Mesenchymal stem cell (in vitro differentiated cells and primary cell): Measurements from ENCODE around the gene RUNX2.

Experiments used
- DNase-seq: peaks from one replicate; pipeline ENCODE4 v3.0.0-alpha.2; 2013
- H2AFZ ChIP-seq: one replicate; pipeline ENCODE4 v1.6.1; 2013; ENCODE audit warnings: low read depth, mild to moderate bottlenecking, control low read depth, inconsistent platforms, low read length, moderate library complexity
- H2AK5ac ChIP-seq: 2 replicates; pipeline ENCODE4 v1.6.1; 2013; ENCODE audit warnings: low read length, moderate library complexity, mild to moderate bottlenecking, inconsistent platforms; ENCODE audit not compliant: severe bottlenecking
- H2BK120ac ChIP-seq: one replicate; pipeline ENCODE4 v1.6.1; 2013; ENCODE audit warnings: low read depth, mild to moderate bottlenecking, inconsistent platforms, low read length, moderate library complexity
- H2BK12ac ChIP-seq, 2 experiments: one replicate each; pipeline ENCODE4 v1.6.1; 2013; ENCODE audit warnings: inconsistent platforms in 2 of 2, low read length in 2 of 2, mild to moderate bottlenecking in 2 of 2, moderate library complexity in 2 of 2, control low read depth in 1 of 2
- H2BK15ac ChIP-seq: one replicate; pipeline ENCODE4 v1.6.1; 2013; ENCODE audit warnings: mild to moderate bottlenecking, low read depth, inconsistent platforms; ENCODE audit not compliant: poor library complexity, severe bottlenecking
- H2BK5ac ChIP-seq: 2 replicates; pipeline ENCODE4 v1.6.1; 2013; ENCODE audit warnings: low read depth, mild to moderate bottlenecking, low read length, control low read depth, inconsistent platforms; ENCODE audit not compliant: poor library complexity, severe bottlenecking
- H3K14ac ChIP-seq, 2 experiments: one replicate each; pipeline ENCODE4 v1.6.1; 2013; ENCODE audit warnings: inconsistent platforms in 2 of 2, low read length in 2 of 2, control low read depth in 1 of 2, mild to moderate bottlenecking in 1 of 2, moderate library complexity in 1 of 2
- H3K18ac ChIP-seq, 2 experiments: one replicate each; pipeline ENCODE4 v1.6.1; 2013; ENCODE audit warnings: inconsistent platforms in 2 of 2, low read length in 2 of 2, control low read depth in 1 of 2, low read depth in 1 of 2, mild to moderate bottlenecking in 1 of 2
- H3K23ac ChIP-seq, 2 experiments: one replicate each; pipeline ENCODE4 v1.6.1; 2013; ENCODE audit warnings: inconsistent platforms in 2 of 2, low read length in 2 of 2, mild to moderate bottlenecking in 2 of 2, moderate library complexity in 2 of 2, control low read depth in 1 of 2
- H3K27ac ChIP-seq: 2 replicates; pipeline ENCODE4 v1.5.1; 2013; ENCODE audit warnings: mild to moderate bottlenecking, moderate library complexity, low read length, control low read depth, inconsistent platforms; ENCODE audit not compliant: poor library complexity, severe bottlenecking
- H3K27me3 ChIP-seq, 2 experiments: 2 replicates each; pipeline versions ENCODE4 v1.6.1 to v1.7.0; 2013; ENCODE audit warnings: low read length in 2 of 2, mild to moderate bottlenecking in 2 of 2, moderate library complexity in 2 of 2, control low read depth in 1 of 2, inconsistent platforms in 1 of 2; ENCODE audit not compliant: control insufficient read depth in 1 of 2, insufficient read depth in 1 of 2
- H3K36me3 ChIP-seq, 2 experiments: 2 replicates each; pipeline versions ENCODE4 v1.6.1 to v1.7.0; 2013; ENCODE audit warnings: low read length in 2 of 2, control low read depth in 1 of 2, inconsistent platforms in 1 of 2, low read depth in 1 of 2, mild to moderate bottlenecking in 1 of 2; ENCODE audit not compliant: insufficient read depth in 2 of 2, control insufficient read depth in 1 of 2
- H3K4ac ChIP-seq, 2 experiments: one replicate each; pipeline ENCODE4 v1.6.1; 2013; ENCODE audit warnings: inconsistent platforms in 2 of 2, low read length in 2 of 2, mild to moderate bottlenecking in 2 of 2, moderate library complexity in 2 of 2, control low read depth in 1 of 2, low read depth in 1 of 2
- H3K4me1 ChIP-seq: 2 replicates; pipeline ENCODE4 v1.6.1; 2013; ENCODE audit warnings: low read depth, low read length, control low read depth; ENCODE audit not compliant: control insufficient read depth, insufficient read depth
- H3K4me2 ChIP-seq: 2 replicates; pipeline ENCODE4 v1.6.1; 2013; ENCODE audit warnings: low read length, mild to moderate bottlenecking, inconsistent platforms; ENCODE audit not compliant: poor library complexity, severe bottlenecking
- H3K4me3 ChIP-seq, 2 experiments: 2 replicates each; pipeline versions ENCODE4 v1.5.1 to v1.7.0; 2013; ENCODE audit warnings: low read length in 2 of 2, mild to moderate bottlenecking in 2 of 2, control low read depth in 1 of 2, low read depth in 1 of 2; ENCODE audit not compliant: insufficient read depth in 1 of 2
- H3K79me1 ChIP-seq: replicated peaks from 2 replicates; pipeline ENCODE4 v1.6.1; 2013; ENCODE audit warnings: mild to moderate bottlenecking, control low read depth, low read length, inconsistent platforms; ENCODE audit not compliant: poor library complexity, severe bottlenecking
- H3K9ac ChIP-seq: 2 replicates; pipeline ENCODE4 v1.7.0; 2013; ENCODE audit warnings: mild to moderate bottlenecking, low read length, moderate library complexity
- H3K9me3 ChIP-seq: 2 replicates; pipeline ENCODE4 v1.7.0; 2013; ENCODE audit warnings: mild to moderate bottlenecking, low read length; ENCODE audit not compliant: control insufficient read depth
- H4K8ac ChIP-seq: one replicate; pipeline ENCODE4 v1.6.1; 2013; ENCODE audit warnings: inconsistent platforms, mild to moderate bottlenecking, low read length, moderate library complexity
- H4K91ac ChIP-seq: one replicate; pipeline ENCODE4 v1.6.1; 2013; ENCODE audit warnings: mild to moderate bottlenecking, low read length, inconsistent platforms
- WGBS: methylation state at CpG from one replicate; pipeline ENCODE4 v1.1.7; 2013; ENCODE audit warnings: mixed read lengths; 5-methylcytosine and 5-hydroxymethylcytosine counted together

RUNX2 gene

GRCh38 chr6:45300736-45301135 lies 27.4 kb upstream of the RUNX2 start:
- H3K4me2 ChIP-seq: no peak overlapping the region

GRCh38 chr6:45301348-45302142 lies 26.6 kb upstream of the RUNX2 start:
- H4K8ac ChIP-seq: no peak overlapping the region
- peaks cover 7% of the 10 kb centered on the region for H3K79me1 ChIP-seq
- no peak overlapping the region for H2BK15ac ChIP-seq
- H3K14ac ChIP-seq: no peak overlapping the region
- H3K23ac ChIP-seq: no peak overlapping the region
- 50% methylated on average over 2 of the region's 3 CpGs for WGBS
- H3K4me2 ChIP-seq: no peak overlapping the region
- no peak overlapping the region for H4K91ac ChIP-seq
- no peak overlapping the region for H2BK12ac ChIP-seq
- H3K4me3 ChIP-seq: no peak overlapping the region
- H3K18ac ChIP-seq: no peak overlapping the region
- H3K9me3 ChIP-seq: no peaks in the 10 kb centered on the region
- H2BK120ac ChIP-seq: no peak overlapping the region
- H2BK5ac ChIP-seq: no peak overlapping the region
- H2AFZ ChIP-seq: no peak overlapping the region
- no peak overlapping the region for H3K9ac ChIP-seq
- H2AK5ac ChIP-seq: no peak overlapping the region
- DNase-seq: no peak
- no peaks in the 10 kb centered on the region for H3K27me3 ChIP-seq
- H3K4ac ChIP-seq: no peak overlapping the region
- no peaks in the 10 kb centered on the region for H3K4me1 ChIP-seq
- H3K27ac ChIP-seq: no peak overlapping the region
- H3K36me3 ChIP-seq: no peaks in the 10 kb centered on the region

More at GRCh38 chr6:45300736-45301135, 27.4 kb upstream of the RUNX2 start:
- Histone ChIP-seq H3K4ac (no peak overlapping the region), H2AFZ (no peak overlapping the region), H2AK5ac (no peak overlapping the region), H3K9me3 (no peaks in the 10 kb centered on the region), H3K79me1 (peaks cover 2% of the 10 kb centered on the region), H3K23ac (no peak overlapping the region), H2BK15ac (no peak overlapping the region), H2BK12ac (no peak overlapping the region), H3K4me3 (no peak overlapping the region), H3K27me3 (no peaks in the 10 kb centered on the region), H3K9ac (no peak overlapping the region), H3K14ac (no peak overlapping the region), H3K27ac (no peak overlapping the region), H3K4me1 (no peaks in the 10 kb centered on the region), H2BK5ac (no peak overlapping the region), H4K91ac (no peak overlapping the region), H2BK120ac (no peak overlapping the region), H4K8ac (no peak overlapping the region), H3K18ac (no peak overlapping the region), H3K36me3 (no peaks in the 10 kb centered on the region)
- WGBS: 100% methylated on average over 1 of the region's 1 CpG
- no peak for DNase-seq

GRCh38 chr6:45302832-45303231 lies 25.3 kb upstream of the RUNX2 start:
- no peak overlapping the region for H2AFZ ChIP-seq
- no peak overlapping the region for H2BK120ac ChIP-seq
- DNase-seq: no peak
- no peak overlapping the region for H3K27ac ChIP-seq
- 100% methylated on average over 2 of the region's 3 CpGs for WGBS
- no peak overlapping the region for H4K91ac ChIP-seq
- H3K18ac ChIP-seq: no peak overlapping the region
- no peak overlapping the region for H4K8ac ChIP-seq
- H3K4me2 ChIP-seq: no peak overlapping the region
- no peak overlapping the region for H3K4ac ChIP-seq
- H2BK5ac ChIP-seq: no peak overlapping the region
- no peak overlapping the region for H3K9ac ChIP-seq
- H3K9me3 ChIP-seq: no peaks in the 10 kb centered on the region
- no peak overlapping the region for H2BK15ac ChIP-seq
- peaks cover 11% of the 10 kb centered on the region for H3K79me1 ChIP-seq
- H3K4me1 ChIP-seq: no peaks in the 10 kb centered on the region
- no peak overlapping the region for H2AK5ac ChIP-seq
- H2BK12ac ChIP-seq: no peak overlapping the region
- H3K4me3 ChIP-seq: no peak overlapping the region
- peaks cover 0 to 4% of the 10 kb centered on the region in 2 experiments for H3K36me3 ChIP-seq
- no peak overlapping the region for H3K14ac ChIP-seq
- no peaks in the 10 kb centered on the region for H3K27me3 ChIP-seq
- H3K23ac ChIP-seq: no peak overlapping the region

GRCh38 chr6:45305546-45305945 lies 22.6 kb upstream of the RUNX2 start:
- DNase-seq: no peak
- no peak overlapping the region for H2BK12ac ChIP-seq
- no peaks in the 10 kb centered on the region for H3K4me1 ChIP-seq
- no peak overlapping the region for H3K9ac ChIP-seq
- no peak overlapping the region for H3K4me2 ChIP-seq
- no peak overlapping the region for H2BK5ac ChIP-seq
- no peaks in the 10 kb centered on the region for H3K9me3 ChIP-seq
- H3K23ac ChIP-seq: no peak overlapping the region
- H3K27me3 ChIP-seq: no peaks in the 10 kb centered on the region
- peaks cover 0 to 7% of the 10 kb centered on the region in 2 experiments for H3K36me3 ChIP-seq
- no peak overlapping the region for H3K4me3 ChIP-seq
- H3K4ac ChIP-seq: no peak overlapping the region
- no peak overlapping the region for H4K91ac ChIP-seq
- H3K79me1 ChIP-seq: peaks cover 20% of the 10 kb centered on the region
- WGBS: 85% methylated on average over 1 of the region's 1 CpG
- H3K18ac ChIP-seq: no peak overlapping the region
- H3K27ac ChIP-seq: no peak overlapping the region
- H4K8ac ChIP-seq: no peak overlapping the region
- H3K14ac ChIP-seq: no peak overlapping the region
- H2AFZ ChIP-seq: no peak overlapping the region
- H2BK15ac ChIP-seq: no peak overlapping the region
- no peak overlapping the region for H2BK120ac ChIP-seq
- no peak overlapping the region for H2AK5ac ChIP-seq
